ENCODE results near the gene ZNF282.

Gene ZNF282

DNA sequence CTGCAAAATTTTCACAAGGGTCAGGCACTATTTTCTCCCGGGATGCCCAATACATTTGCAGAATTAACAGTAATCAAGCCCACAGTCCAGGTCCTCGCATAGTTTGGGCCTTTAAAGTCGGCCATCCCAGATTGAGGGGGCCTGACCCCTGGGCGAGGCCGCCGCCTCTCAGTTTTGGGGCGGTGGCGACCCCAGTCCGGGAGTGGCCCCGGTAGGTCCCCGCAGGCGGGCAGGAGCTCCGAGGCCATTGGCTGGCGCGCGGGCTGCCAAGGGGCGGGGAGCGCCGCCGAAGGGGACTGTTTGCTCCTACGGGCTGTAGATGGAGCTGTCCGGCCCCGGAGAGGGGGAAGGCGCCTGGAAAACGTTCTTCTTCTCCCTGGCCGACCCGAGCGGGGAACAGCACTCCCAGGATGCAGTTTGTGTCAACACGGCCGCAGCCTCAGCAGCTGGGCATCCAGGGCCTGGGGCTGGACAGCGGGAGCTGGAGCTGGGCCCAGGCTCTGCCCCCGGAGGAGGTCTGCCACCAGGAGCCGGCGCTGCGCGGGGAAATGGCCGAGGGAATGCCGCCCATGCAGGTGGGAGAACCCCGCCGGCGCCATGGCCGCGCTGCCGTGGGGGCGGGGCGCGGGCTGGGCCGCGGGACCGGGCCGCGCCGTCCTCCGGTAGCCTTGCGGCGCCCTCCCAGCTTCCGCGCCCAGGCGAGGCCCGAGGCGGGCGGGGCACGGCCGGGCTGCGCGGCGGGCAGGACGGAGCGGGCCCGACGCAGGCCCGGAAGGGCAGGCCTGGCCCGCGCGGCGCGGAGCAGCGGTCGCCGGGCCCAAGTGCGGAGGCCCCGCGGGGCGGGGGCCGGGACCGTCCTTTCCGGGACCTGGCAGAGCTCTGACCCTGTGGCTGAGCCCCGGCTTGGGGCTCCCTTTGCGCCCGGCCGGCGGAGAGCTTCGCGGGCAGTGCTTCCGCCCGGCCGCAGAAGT is at the start of gene ZNF282:
ZNF282 (plus strand) TSS at position 367 of the 971 bp plus-strand sequence; CDS start at position 411, 44 bp downstream.
- peak; percentile 94 for DNase-seq

DNA sequence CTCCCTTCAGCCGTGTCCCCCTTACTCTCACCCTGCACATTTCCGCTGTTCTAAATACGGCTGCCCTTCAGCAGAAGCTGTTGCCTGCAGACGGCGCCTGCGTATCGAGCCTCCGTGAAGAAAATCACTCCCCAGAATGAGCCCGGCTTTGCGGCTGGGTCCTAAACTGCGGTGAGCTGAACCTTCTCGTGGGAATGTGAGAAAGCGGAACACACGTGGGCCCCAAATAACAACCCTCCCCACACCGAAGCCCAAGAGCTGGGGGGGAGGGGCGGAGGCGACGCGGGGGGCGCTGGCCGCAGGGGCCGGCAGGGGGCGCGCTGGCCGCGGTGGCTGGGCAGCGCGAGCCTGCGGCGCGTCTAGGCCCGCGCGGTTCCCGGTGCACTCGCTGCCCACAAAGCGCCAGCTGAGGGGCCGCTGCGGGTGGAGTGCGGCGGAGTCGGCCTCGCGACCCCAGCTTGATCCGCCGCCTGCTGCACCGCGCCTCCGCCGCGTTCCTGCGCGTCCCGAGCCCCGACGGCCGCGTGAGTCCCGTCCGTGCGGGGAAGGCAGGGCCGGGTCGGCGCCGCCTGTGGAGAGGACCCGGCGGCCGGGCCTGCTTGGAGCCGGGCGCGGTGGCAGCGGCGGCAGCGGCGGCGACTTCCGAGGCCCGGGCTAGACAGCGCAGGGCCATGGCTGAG is 48.1 kb upstream of the ZNF282 start, which contains the start of gene ZNF398:
ZNF398 (plus strand) TSS at position 382 of the 680 bp plus-strand sequence; CDS start at position 672, 290 bp downstream.
- DNase-seq, result peak; percentile 75

DNA sequence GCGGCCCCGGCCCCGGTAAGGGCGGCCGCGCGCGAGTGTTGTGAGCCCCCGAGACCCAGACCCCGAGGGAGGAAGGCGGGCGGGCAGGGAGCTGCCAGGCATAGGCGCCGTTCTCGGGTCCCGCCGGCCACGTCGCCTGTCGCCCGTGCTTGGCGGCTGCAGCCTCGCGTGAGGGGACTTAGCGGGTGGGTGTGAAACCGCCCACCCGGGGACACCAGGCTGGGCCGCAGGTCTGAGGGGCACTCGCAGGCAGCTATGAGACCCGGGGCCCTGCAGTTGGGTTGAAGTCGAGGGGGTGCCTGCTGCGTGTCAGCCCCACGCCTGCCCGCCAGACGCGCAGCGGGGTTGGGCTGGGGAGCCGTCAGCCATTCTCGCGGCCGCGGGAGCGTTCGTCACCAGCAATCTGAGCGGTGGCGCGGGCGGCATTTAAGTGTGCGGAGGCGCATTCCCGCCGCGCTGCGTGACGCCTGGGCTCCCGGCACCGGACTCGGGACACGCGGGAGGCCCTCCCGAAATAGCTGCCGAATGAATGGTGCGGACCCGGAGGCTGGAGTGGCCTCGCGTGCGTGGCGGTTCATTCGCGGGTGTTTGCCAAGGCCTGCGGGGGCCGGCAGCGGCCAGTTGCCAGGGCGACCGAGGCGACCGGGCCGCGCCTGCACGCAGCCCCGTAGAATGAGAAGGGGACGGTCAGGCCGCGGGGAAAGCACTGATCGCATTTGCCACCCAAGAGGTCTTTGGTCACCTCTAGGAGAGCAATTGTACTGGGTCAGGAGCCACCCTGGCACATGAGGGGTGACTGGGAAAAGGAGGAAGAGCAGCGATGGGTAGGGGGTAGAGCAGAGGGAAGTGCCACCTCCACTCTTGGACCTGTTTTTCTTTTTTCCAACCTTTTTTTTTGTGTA is 47.3 kb upstream of the ZNF282 start:
- DNase-seq, result peak; percentile 28

DNA sequence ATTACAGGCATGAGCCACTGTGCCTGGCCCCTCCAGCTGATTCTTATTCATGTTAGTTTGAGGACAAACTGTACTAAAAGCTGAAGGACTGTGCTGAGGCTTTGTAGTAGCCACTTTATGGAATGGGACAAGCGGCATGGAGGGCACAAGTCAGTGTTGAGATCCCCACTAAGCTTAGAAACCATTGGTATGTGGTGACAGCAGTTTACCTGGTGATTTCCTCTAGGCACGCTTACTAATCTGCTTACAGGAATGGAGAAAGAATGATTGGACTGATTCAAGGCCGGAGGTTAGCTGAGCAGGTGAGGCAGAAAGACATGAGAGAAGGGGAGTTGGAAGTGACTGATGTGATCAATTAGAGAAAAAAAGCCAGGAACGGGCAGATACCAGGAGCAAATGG is 44.4 kb upstream of the ZNF282 start:
- DNase-seq, result no peak

DNA sequence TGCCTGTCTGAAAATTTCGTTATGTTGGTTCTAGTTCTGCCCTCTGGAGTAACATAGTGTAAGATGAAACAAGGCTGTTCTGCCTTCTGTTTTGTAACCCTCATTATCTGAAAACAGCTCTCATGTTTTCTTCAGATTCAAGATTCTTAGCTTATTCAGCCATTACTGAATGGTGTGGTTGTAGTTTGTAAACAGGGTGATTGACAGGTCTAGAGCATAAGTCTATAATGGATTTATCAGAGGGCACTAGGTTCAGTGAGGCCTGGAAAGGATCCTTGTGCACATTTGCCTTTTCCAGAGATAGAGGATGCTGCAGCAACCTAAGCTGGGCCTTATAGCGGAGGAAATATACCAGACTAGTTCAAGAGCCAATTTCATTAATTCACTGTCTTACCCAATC is 42.0 kb upstream of the ZNF282 start:
- DNase-seq, result no peak

DNA sequence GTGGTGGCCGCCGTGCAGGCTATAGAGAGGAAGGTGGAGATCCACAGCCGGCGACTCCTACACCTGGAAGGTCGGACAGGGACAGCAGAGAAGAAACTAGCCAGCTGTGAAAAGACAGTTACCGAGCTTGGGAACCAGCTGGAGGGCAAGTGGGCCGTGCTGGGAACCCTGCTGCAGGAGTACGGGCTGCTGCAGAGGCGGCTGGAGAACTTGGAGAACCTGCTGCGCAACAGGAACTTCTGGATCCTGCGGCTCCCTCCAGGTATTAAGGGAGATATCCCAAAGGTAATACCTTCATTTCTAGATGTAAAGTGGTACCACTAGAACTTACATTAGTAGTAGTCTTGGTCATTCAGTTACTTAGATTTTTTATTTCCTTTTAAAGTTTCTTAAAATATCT is 41.3 kb upstream of the ZNF282 start:
- no peak for DNase-seq

DNA sequence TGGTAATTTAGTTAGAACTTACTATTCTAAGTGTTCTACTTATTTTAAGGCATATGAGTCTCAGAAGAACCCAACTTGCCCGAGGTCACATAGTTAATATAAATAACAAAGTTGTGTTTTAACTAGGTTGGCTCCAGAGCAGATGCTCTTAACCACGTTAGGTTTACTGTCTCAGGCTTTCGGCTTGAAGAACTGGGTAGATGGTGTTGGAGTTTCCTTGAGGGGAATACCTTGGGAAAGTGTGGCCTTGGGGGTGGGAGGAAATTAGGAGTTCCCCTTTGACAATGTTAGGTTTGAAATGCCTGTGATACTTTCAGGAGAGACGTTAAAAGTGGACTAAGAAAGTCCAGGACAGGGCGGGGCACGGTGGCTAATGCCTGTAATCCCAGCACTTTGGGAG is 38.4 kb upstream of the ZNF282 start:
- no peak for DNase-seq

DNA sequence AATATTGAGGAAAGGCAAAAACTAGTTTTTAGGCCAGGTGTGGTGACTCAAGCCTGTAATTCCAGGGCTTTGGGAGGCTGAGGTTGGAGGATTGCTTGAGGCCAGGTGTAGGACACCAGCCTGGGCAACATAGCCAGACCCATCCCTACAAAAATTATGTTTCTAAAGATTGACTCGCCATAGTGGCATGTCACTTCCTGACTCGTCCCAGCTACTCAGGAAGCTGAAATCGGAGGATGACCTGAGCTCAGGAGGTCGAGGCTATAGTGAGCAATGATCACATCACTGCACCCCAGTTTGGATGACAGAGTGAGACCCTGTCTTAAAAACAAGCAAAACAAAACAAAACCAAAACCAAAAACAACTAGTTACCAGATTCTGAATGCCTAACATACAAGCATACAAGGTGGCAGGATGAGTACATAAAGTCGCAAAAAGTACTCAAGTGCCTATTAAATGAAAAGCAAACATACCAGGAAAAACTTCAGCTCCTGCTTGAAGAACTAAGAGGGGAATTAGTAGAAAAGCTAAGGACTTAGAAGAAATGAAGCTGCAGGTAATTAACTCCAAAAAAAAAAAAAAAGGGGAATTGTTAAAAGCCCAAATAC is 34.0 kb upstream of the ZNF282 start:
- DNase-seq, result no peak

DNA sequence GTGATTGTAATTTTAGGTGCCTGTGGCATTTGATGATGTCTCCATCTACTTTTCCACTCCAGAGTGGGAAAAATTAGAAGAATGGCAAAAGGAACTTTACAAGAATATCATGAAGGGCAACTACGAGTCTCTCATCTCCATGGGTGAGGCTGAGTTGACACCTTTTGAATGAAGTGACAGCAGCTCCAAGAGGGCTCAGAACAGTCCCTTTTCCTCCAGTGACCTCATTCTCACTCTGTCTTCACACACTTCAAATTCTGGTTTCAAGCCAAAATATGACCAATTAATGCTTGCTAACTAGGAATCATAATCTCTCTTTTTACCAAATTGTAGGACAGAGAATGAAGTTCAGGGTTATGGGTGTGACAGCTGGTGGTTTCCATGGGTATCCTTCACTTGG is 29.2 kb upstream of the ZNF282 start:
- no peak for DNase-seq

DNA sequence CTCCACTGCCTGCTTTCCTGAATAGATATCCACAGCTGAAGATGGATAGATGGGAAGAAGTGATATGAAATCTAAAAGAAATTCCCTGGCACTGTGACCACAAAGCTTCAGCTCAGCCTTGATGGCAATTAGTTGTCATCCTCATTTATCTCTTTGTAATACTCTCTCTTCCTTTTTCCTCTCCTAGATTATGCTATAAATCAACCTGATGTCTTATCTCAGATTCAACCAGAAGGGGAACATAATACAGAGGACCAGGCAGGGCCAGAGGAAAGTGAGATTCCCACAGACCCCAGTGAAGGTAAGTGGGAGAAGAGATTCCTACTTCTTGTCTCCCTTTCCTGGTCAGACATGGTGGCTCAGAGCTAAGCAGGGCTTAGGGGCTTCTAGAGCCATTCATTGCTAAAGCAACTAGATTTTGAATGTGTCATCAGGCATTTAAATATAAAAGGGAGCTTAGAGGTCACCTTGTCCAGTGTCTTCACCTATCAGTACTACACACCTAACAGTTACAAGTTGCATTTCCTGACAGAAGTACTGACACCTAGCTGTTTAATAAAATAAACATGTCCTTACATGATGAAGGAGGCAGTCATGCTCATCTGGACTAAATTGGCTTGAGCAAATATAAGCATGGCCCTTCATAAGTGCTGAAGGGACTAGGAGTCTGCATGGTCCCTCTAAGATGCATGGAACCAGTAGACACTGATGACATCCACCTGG is 28.6 kb upstream of the ZNF282 start:
- DNase-seq, result no peak

DNA sequence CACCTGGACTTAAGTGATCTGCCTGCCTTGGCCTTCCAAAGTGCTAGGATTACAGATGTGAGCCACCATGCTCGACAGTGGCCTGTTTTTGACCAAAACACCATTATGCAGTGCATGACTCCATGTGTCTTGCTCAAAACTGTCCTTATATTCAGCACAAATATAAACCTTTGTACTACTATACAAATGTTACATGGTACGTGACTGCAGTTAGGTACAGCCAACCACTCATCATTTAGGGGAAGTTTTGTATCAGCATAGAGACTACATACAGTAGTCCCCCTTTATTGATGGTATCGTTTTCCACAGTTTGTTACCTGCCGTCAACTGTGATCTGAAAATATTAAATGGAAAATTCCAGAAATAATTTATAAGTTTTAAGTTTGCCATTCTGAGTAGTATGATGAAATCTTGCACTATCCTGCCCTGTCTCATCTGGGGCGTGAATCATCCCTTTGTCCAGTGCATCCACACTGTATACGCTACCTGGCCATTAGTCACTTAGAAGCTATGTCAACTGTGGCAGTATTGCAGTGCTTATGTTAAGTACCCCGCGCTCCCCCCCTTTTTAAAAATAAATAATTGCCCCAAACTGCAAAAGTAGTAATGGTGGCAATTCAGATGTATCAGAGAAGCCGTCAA is 23.3 kb upstream of the ZNF282 start:
- DNase-seq, result no peak

DNA sequence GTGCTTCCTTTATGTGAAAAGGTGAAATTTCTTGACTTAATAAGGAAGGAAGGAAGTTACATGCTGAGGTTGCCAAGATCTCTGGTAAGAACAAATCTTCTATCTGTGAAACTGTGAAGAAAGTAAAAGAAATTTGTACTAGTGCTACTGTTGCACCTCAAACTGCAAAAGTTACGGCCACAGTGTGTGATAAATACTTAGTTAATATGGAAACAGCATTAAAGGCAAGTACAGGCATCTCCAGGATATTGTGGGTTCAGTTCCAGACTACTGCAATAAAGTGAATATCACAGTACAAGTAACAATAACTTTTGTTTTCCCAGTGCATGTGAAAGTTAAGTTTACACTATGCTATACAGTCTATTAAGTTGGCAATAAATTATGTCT is 22.8 kb upstream of the ZNF282 start:
- DNase-seq, result no peak

DNA sequence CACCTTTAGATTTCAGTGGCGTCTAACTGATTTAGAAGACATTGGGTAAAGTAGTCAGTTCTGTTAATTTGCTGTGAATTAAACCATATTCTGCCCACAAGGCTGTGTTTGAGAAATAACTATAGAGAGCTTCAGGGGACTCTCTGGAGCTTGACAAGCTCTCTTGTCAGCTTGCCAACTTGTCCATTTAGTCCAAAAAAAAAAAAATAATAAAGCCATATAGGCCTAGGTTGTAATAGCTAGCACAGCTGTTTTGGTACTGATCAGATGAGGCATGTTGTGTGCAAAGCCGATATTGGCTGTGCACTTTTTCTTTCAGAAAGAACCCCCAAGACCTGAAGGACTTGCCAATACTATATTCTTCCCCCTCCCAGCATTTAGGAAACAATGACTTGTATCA is 20.2 kb upstream of the ZNF282 start:
- DNase-seq, result no peak

DNA sequence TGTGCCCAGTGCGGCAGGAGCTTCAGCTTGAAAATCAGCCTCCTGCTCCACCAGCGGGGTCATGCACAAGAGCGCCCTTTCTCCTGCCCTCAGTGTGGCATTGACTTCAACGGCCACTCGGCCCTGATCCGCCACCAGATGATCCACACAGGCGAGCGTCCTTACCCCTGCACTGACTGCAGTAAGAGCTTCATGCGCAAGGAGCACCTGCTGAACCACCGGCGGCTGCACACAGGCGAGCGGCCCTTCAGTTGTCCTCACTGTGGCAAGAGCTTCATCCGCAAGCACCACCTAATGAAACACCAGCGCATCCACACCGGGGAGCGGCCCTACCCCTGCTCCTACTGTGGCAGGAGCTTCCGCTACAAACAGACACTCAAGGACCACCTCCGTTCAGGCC is 16.1 kb upstream of the ZNF282 start:
- DNase-seq, result no peak

DNA sequence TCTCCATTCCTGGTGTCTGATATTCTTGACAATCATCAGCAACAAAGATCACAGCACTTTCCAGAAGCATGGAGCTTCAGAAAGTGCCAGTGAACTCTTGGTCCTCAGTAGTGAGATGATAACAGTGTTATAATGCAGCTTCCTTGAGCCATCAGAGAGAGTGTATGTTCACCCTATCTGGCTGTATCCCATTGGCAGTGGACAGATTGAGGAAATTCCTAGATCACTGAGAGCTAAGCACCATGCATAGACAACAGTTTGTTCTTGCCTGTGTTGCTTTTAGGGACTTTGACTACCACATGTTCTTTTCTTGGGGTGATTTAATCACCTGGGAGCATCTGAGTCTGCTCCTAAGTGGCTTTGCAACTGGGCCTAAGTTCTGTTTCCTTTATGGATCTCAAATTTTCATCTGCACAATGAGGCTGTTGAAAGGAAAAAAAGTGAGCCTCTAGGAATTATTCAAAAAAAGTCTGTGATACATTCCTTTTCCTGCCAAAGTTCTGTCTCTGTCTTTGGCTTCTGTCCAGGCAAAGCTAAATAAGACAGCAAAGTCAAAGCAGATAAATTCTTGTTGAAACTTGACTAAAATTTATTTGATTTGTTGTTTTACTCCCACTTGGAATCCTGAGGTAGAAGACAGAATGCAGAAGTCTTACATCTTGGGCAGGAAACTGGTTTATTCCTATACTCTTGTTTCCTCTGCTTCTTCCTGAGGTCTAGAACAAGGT is 14.5 kb upstream of the ZNF282 start:
- DNase-seq, result no peak

DNA sequence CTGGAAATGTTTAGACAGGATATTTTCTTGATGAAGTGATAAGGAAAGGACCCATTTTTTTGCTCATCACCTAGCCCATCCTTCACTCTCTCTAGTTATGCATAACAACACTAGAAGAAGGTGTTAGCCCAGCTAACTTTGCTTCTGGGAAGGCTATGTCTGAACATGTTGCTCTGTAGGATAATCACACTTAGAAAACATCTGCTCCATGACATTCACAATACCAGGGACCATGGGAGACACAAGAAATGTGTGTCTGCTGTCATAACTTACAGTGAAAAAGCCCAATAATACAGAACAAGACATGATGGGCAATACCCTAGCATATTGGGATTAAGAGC is 13.9 kb upstream of the ZNF282 start:
- no peak for DNase-seq

DNA sequence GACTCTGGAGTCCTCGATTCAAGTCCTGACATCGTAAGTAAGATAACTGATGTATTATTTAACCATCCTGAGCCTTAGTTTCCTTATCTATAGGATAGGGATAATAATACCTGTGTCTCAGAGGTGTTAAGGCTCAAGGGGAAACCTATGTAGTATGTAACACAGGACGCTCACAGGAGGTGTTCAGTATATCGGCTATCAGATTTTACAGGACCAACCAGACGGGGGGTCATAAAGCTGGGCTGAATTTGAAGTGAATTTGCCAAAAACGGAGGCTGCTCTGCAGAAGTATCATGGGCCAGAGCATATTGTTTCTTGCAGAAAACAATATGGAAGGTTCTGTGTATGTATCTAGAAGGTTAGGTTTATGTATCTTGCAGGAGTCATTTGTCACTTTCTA is 11.1 kb upstream of the ZNF282 start:
- no peak for DNase-seq

DNA sequence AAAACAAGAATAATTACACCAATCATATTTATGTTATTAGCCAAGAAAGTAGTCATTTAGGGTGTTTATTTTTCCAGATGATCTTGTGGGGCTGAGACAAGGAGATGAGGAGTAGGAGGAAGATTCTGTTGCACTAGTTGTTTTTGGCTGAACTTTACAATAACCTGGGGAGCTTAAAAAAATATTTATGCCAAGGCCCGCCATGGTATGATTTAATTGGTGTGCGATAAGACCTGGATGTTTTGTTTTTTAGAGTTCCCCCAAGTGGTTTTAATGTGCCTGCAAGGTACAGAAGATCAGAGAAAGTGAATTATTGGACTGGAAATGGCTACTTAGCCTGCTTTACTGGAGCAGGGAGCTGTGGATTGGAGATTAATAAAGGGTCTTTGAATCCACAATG is 7.1 kb upstream of the ZNF282 start:
- DNase-seq, result no peak

DNA sequence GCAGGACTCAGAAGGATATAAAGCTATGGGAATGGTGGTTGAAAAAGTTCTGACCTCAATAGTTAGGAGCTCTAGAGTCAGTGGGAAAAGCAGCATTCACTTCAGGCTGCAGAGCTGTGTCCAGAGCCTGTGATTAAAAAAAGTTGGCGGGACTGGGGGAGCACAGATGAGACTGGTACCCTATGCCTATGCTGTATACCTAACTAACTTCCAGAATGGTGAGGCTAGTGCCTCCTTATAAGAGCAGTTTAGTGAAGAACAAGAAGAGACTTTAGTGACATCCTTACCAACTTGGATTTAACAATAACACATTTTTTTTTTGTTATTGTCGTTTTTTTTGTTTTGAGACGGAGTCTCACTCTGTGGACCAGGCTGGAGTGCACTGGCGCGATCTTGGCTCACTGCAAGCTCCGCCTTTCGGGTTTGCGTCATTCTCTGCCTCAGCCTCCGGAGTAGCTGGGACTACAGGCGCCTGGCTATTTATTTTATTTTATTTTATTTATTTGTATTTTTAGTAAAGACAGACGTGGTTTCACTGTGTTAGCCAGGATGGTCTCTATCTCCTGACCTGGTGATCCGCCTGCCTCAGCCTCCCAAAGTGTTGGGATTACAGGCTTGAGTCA is 6.6 kb upstream of the ZNF282 start:
- no peak for DNase-seq

DNA sequence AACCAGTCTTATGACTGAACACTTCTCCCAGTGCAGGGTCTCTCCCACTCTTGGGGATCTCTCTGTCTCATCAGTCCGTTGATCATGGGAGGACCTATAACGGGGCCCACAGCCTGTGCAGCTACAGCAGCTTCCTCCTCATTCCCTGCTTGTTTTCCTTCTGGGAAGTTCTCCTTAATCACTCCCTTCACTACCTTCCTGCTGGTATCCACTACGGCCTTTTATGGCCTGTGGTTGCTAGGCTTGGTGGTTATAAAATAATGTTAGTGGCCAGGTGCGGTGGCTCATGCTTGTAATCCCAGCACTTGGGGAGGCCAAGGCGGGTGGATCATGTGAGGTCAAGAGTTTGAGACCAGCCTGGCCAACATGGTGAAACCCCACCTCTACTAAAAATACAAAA is 3.5 kb upstream of the ZNF282 start:
- DNase-seq, result no peak
